Fibroblast of pulmonary artery (primary cell): Measurements from ENCODE around the gene JUP.

Experiments
- DNase-seq: peaks from one replicate; pipeline ENCODE4 v3.0.0-alpha.2; 2010; ENCODE audit warnings: low read depth
- H3K4me3 ChIP-seq: replicated peaks from 2 replicates; pipeline ENCODE4 v1.5.1; 2011; ENCODE audit warnings: low read depth, mild to moderate bottlenecking, control low read depth, low read length, moderate library complexity
- CTCF ChIP-seq: IDR thresholded peaks from 2 replicates; pipeline ENCODE4 v1.5.1; 2011; ENCODE audit warnings: mild to moderate bottlenecking, control low read depth, low read length, inconsistent platforms; ENCODE audit errors: missing control alignments

JUP gene

GRCh38 chr17:41751288-41751687, 35.2 kb downstream of the JUP start:
- no peak for TF ChIP-seq CTCF
- H3K4me3 ChIP-seq, result no peak overlapping the region
- no peak for DNase-seq

GRCh38 chr17:41750862-41751261, 35.6 kb downstream of the JUP start:
- no peak for TF ChIP-seq CTCF
- DNase-seq, result no peak
- no peak overlapping the region for H3K4me3 ChIP-seq

GRCh38 chr17:41748275-41748674, 38.2 kb downstream of the JUP start:
- DNase-seq, result no peak
- no peak for TF ChIP-seq CTCF
- no peak overlapping the region for H3K4me3 ChIP-seq

GRCh38 chr17:41741709-41742108, 44.8 kb downstream of the JUP start:
- no peak overlapping the region for H3K4me3 ChIP-seq
- no peak for TF ChIP-seq CTCF
- no peak for DNase-seq

GRCh38 chr17:41740506-41740905, 46.0 kb downstream of the JUP start:
- H3K4me3 ChIP-seq, result no peak overlapping the region
- no peak for DNase-seq
- no peak for TF ChIP-seq CTCF

GRCh38 chr17:41739661-41740352, 46.7 kb downstream of the JUP start:
- H3K4me3 ChIP-seq, result no peak overlapping the region
- TF ChIP-seq CTCF, result no peak
- DNase-seq, result peak; percentile 12

- no peak overlapping the region for H3K4me3 ChIP-seq
- DNase-seq, result no peak
- TF ChIP-seq CTCF, result no peak
These were observed 47.8 kb downstream of the JUP start for GRCh38 chr17:41738801-41739112.
